NB4 (cell line): ENCODE measurements around the gene FABP6.

Source experiments
- DNase-seq: peaks from one replicate; pipeline ENCODE4 v3.0.0; 2010; ENCODE audit warnings: low read depth
- H3K4me3 ChIP-seq: one replicate; pipeline ENCODE4 v1.5.1; 2011; ENCODE audit warnings: mild to moderate bottlenecking, low read depth, low read length, moderate library complexity
- CTCF ChIP-seq: IDR thresholded peaks from one replicate; pipeline ENCODE4 v1.5.1; 2012; ENCODE audit warnings: low read depth, low read length
- MYC ChIP-seq: IDR thresholded peaks from 2 replicates; pipeline ENCODE4 v1.6.1; 2011; ENCODE audit warnings: low read depth, low read length
- POLR2A ChIP-seq: IDR thresholded peaks from 2 replicates; pipeline ENCODE4 v1.6.1; 2011; ENCODE audit warnings: mild to moderate bottlenecking; ENCODE audit not compliant: insufficient read length; ENCODE audit errors: extremely low read depth
- TF ChIP-seq, protein P1 (sequence below): IDR thresholded peaks from 2 replicates; pipeline ENCODE4 v1.6.1; 2011; ENCODE audit warnings: low read depth, low read length

The FABP6 gene

DNA sequence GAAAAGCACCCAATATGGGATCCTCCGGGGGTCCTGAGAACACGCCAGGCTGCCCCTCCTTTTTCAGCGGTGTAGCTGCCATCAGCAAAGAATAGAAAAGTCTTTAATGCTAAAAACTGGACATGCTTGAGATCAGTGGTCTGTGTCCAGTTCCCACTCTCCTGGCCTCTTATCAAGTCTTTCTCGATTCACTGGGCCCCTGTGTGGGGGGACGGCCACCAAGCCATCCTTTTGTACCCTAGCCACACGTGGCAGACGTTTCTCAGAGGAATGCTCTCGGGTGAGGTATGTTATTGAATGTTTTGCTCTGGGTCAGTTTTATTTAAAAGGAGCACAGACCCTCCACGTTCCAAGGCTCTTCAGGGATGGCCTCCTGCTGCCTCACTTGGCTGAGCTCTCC lies 23.6 kb downstream of the FABP6 start:
- no peak for DNase-seq
- no peak overlapping the region for H3K4me3 ChIP-seq
- TF ChIP-seq MYC (no peak), CTCF (no peak), POLR2A (no peak)
- TF ChIP-seq, protein P1, sequence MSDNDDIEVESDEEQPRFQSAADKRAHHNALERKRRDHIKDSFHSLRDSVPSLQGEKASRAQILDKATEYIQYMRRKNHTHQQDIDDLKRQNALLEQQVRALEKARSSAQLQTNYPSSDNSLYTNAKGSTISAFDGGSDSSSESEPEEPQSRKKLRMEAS, result no peak

DNA sequence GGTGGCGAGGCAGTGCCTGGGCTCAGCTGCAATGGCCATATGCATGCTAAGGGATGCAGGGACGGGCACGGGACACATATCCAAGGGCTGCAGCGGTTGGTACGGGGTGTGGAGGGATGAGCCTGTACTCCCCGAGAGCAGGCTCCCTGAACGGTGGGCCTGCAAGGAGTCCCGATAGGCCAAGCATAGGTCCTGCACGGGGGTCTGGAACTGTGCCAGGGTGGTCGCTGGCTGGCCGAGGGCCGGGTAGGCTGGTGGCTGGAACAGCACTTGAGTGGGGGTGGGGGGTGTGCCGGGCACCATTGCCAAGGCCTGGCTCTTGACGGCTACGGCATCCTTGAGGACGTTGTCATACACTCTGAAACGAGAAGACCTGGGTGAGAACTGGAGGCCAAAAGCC lies 24.1 kb downstream of the FABP6 start:
- no peak for TF ChIP-seq POLR2A
- TF ChIP-seq, protein P1, result no peak
- no peak for TF ChIP-seq CTCF
- no peak for TF ChIP-seq MYC

GRCh38 chr5:160254706-160255105 lies 25.4 kb downstream of the FABP6 start:
- H3K4me3 ChIP-seq, result no peak overlapping the region
- no peak for DNase-seq
- TF ChIP-seq MYC, result no peak
- no peak for TF ChIP-seq POLR2A
- TF ChIP-seq, protein P1, result no peak
- no peak for TF ChIP-seq CTCF

More for the DNA sequence above, 24.1 kb downstream of the FABP6 start:
- no peak for DNase-seq
- no peak overlapping the region for H3K4me3 ChIP-seq

GRCh38 chr5:160259341-160259740 lies 30.0 kb downstream of the FABP6 start:
- DNase-seq, result no peak
- TF ChIP-seq CTCF (no peak), MYC (no peak), POLR2A (no peak)
- TF ChIP-seq, protein P1, result no peak
- H3K4me3 ChIP-seq, result no peak overlapping the region

GRCh38 chr5:160260006-160260775 lies 30.9 kb downstream of the FABP6 start:
- H3K4me3 ChIP-seq, result no peak overlapping the region
- DNase-seq, result no peak
- no peak for TF ChIP-seq MYC
- TF ChIP-seq POLR2A, result no peak
- TF ChIP-seq, protein P1, result no peak
- no peak for TF ChIP-seq CTCF
